ENCODE measurements around the gene BPIFB6. TPM values are rescaled to one million over a fixed set of nuclear protein-coding genes. Genes with fewer than 3 reads are reported as not detected.

Gene BPIFB6
- total and polyA plus RNA-seq, 4 donors, result not detected

GRCh38 chr20:33023439-33024242 is 7.8 kb upstream of the BPIFB6 start:
- peaks cover 0 to 2% (median 0%) of the 10 kb centered on the region in 4 donors for H3K27me3 ChIP-seq (ENCODE audit: control insufficient read depth in 4 of 4, insufficient read depth in 4 of 4, low read length in 3 of 4)
- no peak overlapping the region for H3K27ac ChIP-seq (ENCODE audit: low read depth in 1 of 2, low read length in 2 of 2)
- H3K9me3 ChIP-seq (ENCODE audit: control insufficient read depth in 4 of 4, low read length in 3 of 4), result no peaks in the 10 kb centered on the region
- no peaks in the 10 kb centered on the region for H3K36me3 ChIP-seq (ENCODE audit: control insufficient read depth in 4 of 4, insufficient read depth in 3 of 4, low read depth in 1 of 4, low read length in 3 of 4)
- no peak overlapping the region for H3K4me3 ChIP-seq (ENCODE audit: low read depth in 1 of 3, low read length in 3 of 3)
- DNase-seq (ENCODE audit: low spot score), result no peak
- H3K4me1 ChIP-seq (ENCODE audit: control insufficient read depth in 4 of 4, insufficient read depth in 4 of 4, low read length in 3 of 4), result no peaks in the 10 kb centered on the region
- TF ChIP-seq CTCF (IDR thresholded peaks at IDR 0.05; ENCODE audit: low read depth, low read length, missing input control) (no peak), ZBTB33 (IDR thresholded peaks at IDR 0.05) (no peak), GABPA (IDR thresholded peaks at IDR 0.05 in 1 of 2, conservative IDR thresholded peaks at IDR 0.05 in 1 of 2) (no peak), SP1 (IDR thresholded peaks at IDR 0.05) (no peak), JUND (IDR thresholded peaks at IDR 0.05) (no peak), FOXA1 (IDR thresholded peaks at IDR 0.05) (no peak), TAF1 (conservative IDR thresholded peaks at IDR 0.05) (no peak), EGR1 (IDR thresholded peaks at IDR 0.05; ENCODE audit: low read depth in 2 of 2) (no peak), RXRA (IDR thresholded peaks at IDR 0.05) (no peak), MAX (IDR thresholded peaks at IDR 0.05) (no peak), REST (IDR thresholded peaks at IDR 0.05) (no peak), ATF3 (IDR thresholded peaks at IDR 0.05) (no peak), HNF4A (conservative IDR thresholded peaks at IDR 0.05) (no peak), HNF4G (IDR thresholded peaks at IDR 0.05) (no peak), NR2F2 (IDR thresholded peaks at IDR 0.05) (no peak), YY1 (IDR thresholded peaks at IDR 0.05) (no peak), FOXA2 (IDR thresholded peaks at IDR 0.05) (no peak)
- WGBS, result 72% methylated on average over 6 of the region's 6 CpGs
- H3K9ac ChIP-seq (ENCODE audit: low read depth in 1 of 2, low read length in 2 of 2), result no peak overlapping the region
